Neutrophil (primary cell): ENCODE results near the gene CDK6.

Source experiments
- H3K27ac ChIP-seq: fragments of 200-600 bp; sonication (generic); 2 replicates; pipeline ENCODE4 v1.5.1; 2016; ENCODE audit warnings: mild to moderate bottlenecking, moderate library complexity
- H3K27me3 ChIP-seq: fragments of 200-600 bp; sonication (generic); 2 replicates; pipeline ENCODE4 v1.6.0; 2016; ENCODE audit warnings: mild to moderate bottlenecking
- H3K36me3 ChIP-seq: fragments of 200-600 bp; sonication (generic); 2 replicates; pipeline ENCODE4 v1.5.1; 2017
- H3K4me1 ChIP-seq, 2 experiments: fragments of 200-600 bp in 1 of 2; sonication (generic) in 1 of 2; 1 replicate in 1 of 2; 2 replicates in 1 of 2; pipeline versions ENCODE4 v1.5.1 to v1.6.1; 2013 to 2016; ENCODE audit warnings: low read depth in 1 of 2, low read length in 1 of 2, mild to moderate bottlenecking in 1 of 2, moderate library complexity in 1 of 2; ENCODE audit not compliant: control insufficient read depth in 1 of 2, insufficient read depth in 1 of 2
- H3K4me3 ChIP-seq, 2 experiments: fragments of 200-600 bp in 1 of 2; sonication (generic) in 1 of 2; 1 replicate in 1 of 2; 2 replicates in 1 of 2; pipeline ENCODE4 v1.5.1; 2013 to 2016; ENCODE audit warnings: low read depth in 1 of 2, low read length in 1 of 2, mild to moderate bottlenecking in 1 of 2, moderate library complexity in 1 of 2
- H3K9me3 ChIP-seq: fragments of 200-600 bp; sonication (generic); 2 replicates; pipeline ENCODE4 v1.5.1; 2016
- CTCF ChIP-seq: fragments of 200-600 bp; sonication (generic); IDR thresholded peaks from 2 replicates; pipeline ENCODE4 v1.5.1; 2016; ENCODE audit warnings: antibody characterized with exemption

The CDK6 gene

GRCh38 chr7:92603089-92603445 lies 233.3 kb downstream of the CDK6 start:
- no peak overlapping the region for H3K4me3 ChIP-seq
- H3K9me3 ChIP-seq: no peaks in the 10 kb centered on the region
- H3K4me1 ChIP-seq: no peaks in the 10 kb centered on the region
- no peaks in the 10 kb centered on the region for H3K36me3 ChIP-seq
- peaks cover 6% of the 10 kb centered on the region for H3K27me3 ChIP-seq
- no peak overlapping the region for H3K27ac ChIP-seq
- no peak for TF ChIP-seq CTCF

GRCh38 chr7:92602352-92603088 lies 233.9 kb downstream of the CDK6 start:
- TF ChIP-seq CTCF: no peak
- Histone ChIP-seq H3K9me3 (no peaks in the 10 kb centered on the region), H3K36me3 (no peaks in the 10 kb centered on the region), H3K4me3 (no peak overlapping the region), H3K27me3 (peaks cover 9% of the 10 kb centered on the region), H3K4me1 (no peaks in the 10 kb centered on the region), H3K27ac (no peak overlapping the region)

- peaks cover 9% of the 10 kb centered on the region for H3K27me3 ChIP-seq
- TF ChIP-seq CTCF: no peak
- H3K9me3 ChIP-seq: no peaks in the 10 kb centered on the region
- no peaks in the 10 kb centered on the region for H3K36me3 ChIP-seq
- no peak overlapping the region for H3K27ac ChIP-seq
- H3K4me1 ChIP-seq: no peaks in the 10 kb centered on the region
- H3K4me3 ChIP-seq: no peak overlapping the region
These were observed 237.9 kb downstream of the CDK6 start for GRCh38 chr7:92598310-92598981.

GRCh38 chr7:92595281-92595680 lies 241.1 kb downstream of the CDK6 start:
- H3K4me1 ChIP-seq: peaks cover 4 to 7% of the 10 kb centered on the region in 2 experiments
- no peak overlapping the region for H3K4me3 ChIP-seq
- no peaks in the 10 kb centered on the region for H3K36me3 ChIP-seq
- no peaks in the 10 kb centered on the region for H3K9me3 ChIP-seq
- TF ChIP-seq CTCF: no peak
- H3K27me3 ChIP-seq: peaks cover 9% of the 10 kb centered on the region
- H3K27ac ChIP-seq: no peak overlapping the region

GRCh38 chr7:92594746-92595145 lies 241.6 kb downstream of the CDK6 start:
- Histone ChIP-seq H3K9me3 (no peaks in the 10 kb centered on the region), H3K4me1 (peaks cover 4 to 8% of the 10 kb centered on the region in 2 experiments), H3K4me3 (no peak overlapping the region), H3K36me3 (no peaks in the 10 kb centered on the region), H3K27ac (no peak overlapping the region), H3K27me3 (peaks cover 9% of the 10 kb centered on the region)
- no peak for TF ChIP-seq CTCF
